Measurements from ENCODE around the gene REP15. TPM values are rescaled to one million over a fixed set of nuclear protein-coding genes. Genes with fewer than 3 reads are reported as not detected.

The REP15 gene
- total and polyA plus RNA-seq, 2 experiments from 2014 or later: 0.38 to 0.89 TPM

DNA sequence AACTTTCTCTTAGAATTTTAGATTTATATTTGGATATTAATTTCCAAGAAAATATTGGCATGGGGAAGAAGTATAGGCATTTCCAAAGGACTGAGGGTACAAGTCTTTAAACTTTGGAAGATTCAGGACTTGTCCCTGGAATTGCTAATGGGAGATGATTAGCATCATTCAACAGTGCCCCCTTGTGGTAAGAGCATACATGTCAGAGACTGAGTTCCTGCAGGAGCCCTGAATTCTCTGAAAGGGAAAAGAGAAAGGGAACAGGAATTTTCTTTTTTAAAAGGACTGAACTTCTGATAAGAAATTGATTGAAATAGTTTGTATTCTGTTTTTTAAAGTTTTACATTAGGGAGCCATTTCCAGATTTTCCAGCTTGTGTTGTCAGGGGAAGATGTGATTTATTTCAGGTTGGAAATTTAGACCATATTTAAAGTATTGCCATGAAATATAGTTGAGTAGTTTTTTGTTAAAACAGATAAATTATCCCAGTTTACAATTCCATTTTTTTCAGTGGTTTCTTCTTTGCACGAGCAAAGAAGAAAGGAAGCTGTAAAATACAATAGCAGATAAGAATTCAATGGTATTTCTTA is 44.0 kb upstream of the REP15 start:
- H3F3A ChIP-seq (replicated peaks; ENCODE audit: low read depth): no peaks in the 10 kb centered on the region

More for the DNA sequence above, 44.0 kb upstream of the REP15 start:
- ATAC-seq (peak; percentile 84), DNase-seq (ENCODE audit: low spot score) (peak; percentile 95)
- no peak overlapping the region for H3K27ac ChIP-seq (ENCODE audit: low read depth)
- Mint-ChIP-seq H3K9me3 (no peaks in the 10 kb centered on the region), H3K27me3 (ENCODE audit: insufficient read depth, low read depth, poor library complexity) (peaks cover 2% of the 10 kb centered on the region), H3K4me3 (no peak overlapping the region), H3K27ac (no peak overlapping the region), H3K4me1 (no peaks in the 10 kb centered on the region), H3K36me3 (ENCODE audit: low read depth) (peaks cover 4% of the 10 kb centered on the region; the same call in 1 of the 3 replicates)
- H3K36me3 ChIP-seq (ENCODE audit: insufficient read depth): no peaks in the 10 kb centered on the region
- H3K27me3 ChIP-seq (ENCODE audit: insufficient read depth): no peaks in the 10 kb centered on the region
- no peaks in the 10 kb centered on the region for H3K79me2 ChIP-seq (replicated peaks; ENCODE audit: insufficient read depth)
- no peaks in the 10 kb centered on the region for H3K4me1 ChIP-seq (ENCODE audit: insufficient read depth)
- H3K4me2 ChIP-seq: no peak overlapping the region
- H3K4me3 ChIP-seq: no peak overlapping the region
- H4K20me1 ChIP-seq (replicated peaks; ENCODE audit: insufficient read depth): no peaks in the 10 kb centered on the region
- TF ChIP-seq, protein P1, sequence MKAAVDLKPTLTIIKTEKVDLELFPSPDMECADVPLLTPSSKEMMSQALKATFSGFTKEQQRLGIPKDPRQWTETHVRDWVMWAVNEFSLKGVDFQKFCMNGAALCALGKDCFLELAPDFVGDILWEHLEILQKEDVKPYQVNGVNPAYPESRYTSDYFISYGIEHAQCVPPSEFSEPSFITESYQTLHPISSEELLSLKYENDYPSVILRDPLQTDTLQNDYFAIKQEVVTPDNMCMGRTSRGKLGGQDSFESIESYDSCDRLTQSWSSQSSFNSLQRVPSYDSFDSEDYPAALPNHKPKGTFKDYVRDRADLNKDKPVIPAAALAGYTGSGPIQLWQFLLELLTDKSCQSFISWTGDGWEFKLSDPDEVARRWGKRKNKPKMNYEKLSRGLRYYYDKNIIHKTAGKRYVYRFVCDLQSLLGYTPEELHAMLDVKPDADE (IDR thresholded peaks at IDR 0.05): no peak
- no peak for TF ChIP-seq EZH2phosphoT487 (IDR thresholded peaks at IDR 0.05; ENCODE audit: unreplicated experiment)
- TF ChIP-seq ZNF331 (CRISPR knock-in tag; IDR thresholded peaks at IDR 0.05; ENCODE audit: low read depth): no peak
- no peak for TF ChIP-seq CREB1 (CRISPR knock-in tag; IDR thresholded peaks at IDR 0.05; ENCODE audit: low read depth)
- TF ChIP-seq, protein P2, sequence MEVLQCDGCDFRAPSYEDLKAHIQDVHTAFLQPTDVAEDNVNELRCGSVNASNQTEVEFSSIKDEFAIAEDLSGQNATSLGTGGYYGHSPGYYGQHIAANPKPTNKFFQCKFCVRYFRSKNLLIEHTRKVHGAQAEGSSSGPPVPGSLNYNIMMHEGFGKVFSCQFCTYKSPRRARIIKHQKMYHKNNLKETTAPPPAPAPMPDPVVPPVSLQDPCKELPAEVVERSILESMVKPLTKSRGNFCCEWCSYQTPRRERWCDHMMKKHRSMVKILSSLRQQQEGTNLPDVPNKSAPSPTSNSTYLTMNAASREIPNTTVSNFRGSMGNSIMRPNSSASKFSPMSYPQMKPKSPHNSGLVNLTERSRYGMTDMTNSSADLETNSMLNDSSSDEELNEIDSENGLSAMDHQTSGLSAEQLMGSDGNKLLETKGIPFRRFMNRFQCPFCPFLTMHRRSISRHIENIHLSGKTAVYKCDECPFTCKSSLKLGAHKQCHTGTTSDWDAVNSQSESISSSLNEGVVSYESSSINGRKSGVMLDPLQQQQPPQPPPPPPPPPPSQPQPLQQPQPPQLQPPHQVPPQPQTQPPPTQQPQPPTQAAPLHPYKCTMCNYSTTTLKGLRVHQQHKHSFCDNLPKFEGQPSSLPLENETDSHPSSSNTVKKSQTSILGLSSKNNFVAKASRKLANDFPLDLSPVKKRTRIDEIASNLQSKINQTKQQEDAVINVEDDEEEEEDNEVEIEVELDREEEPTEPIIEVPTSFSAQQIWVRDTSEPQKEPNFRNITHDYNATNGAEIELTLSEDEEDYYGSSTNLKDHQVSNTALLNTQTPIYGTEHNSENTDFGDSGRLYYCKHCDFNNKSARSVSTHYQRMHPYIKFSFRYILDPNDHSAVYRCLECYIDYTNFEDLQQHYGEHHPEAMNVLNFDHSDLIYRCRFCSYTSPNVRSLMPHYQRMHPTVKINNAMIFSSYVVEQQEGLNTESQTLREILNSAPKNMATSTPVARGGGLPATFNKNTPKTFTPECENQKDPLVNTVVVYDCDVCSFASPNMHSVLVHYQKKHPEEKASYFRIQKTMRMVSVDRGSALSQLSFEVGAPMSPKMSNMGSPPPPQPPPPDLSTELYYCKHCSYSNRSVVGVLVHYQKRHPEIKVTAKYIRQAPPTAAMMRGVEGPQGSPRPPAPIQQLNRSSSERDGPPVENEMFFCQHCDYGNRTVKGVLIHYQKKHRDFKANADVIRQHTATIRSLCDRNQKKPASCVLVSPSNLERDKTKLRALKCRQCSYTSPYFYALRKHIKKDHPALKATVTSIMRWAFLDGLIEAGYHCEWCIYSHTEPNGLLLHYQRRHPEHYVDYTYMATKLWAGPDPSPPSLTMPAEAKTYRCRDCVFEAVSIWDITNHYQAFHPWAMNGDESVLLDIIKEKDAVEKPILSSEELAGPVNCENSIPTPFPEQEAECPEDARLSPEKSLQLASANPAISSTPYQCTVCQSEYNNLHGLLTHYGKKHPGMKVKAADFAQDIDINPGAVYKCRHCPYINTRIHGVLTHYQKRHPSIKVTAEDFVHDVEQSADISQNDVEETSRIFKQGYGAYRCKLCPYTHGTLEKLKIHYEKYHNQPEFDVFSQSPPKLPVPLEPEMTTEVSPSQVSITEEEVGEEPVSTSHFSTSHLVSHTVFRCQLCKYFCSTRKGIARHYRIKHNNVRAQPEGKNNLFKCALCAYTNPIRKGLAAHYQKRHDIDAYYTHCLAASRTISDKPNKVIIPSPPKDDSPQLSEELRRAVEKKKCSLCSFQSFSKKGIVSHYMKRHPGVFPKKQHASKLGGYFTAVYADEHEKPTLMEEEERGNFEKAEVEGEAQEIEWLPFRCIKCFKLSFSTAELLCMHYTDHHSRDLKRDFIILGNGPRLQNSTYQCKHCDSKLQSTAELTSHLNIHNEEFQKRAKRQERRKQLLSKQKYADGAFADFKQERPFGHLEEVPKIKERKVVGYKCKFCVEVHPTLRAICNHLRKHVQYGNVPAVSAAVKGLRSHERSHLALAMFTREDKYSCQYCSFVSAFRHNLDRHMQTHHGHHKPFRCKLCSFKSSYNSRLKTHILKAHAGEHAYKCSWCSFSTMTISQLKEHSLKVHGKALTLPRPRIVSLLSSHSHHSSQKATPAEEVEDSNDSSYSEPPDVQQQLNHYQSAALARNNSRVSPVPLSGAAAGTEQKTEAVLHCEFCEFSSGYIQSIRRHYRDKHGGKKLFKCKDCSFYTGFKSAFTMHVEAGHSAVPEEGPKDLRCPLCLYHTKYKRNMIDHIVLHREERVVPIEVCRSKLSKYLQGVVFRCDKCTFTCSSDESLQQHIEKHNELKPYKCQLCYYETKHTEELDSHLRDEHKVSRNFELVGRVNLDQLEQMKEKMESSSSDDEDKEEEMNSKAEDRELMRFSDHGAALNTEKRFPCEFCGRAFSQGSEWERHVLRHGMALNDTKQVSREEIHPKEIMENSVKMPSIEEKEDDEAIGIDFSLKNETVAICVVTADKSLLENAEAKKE (CRISPR knock-in tag; IDR thresholded peaks at IDR 0.05): no peak
- TF ChIP-seq POLR2AphosphoS5 (IDR thresholded peaks at IDR 0.05; ENCODE audit: low read depth): no peak
- TF ChIP-seq NANOG (IDR thresholded peaks at IDR 0.05; ENCODE audit: borderline replicate concordance): no peak
- no peak for TF ChIP-seq EZH2 (IDR thresholded peaks at IDR 0.05; ENCODE audit: low read depth, unreplicated experiment)
- TF ChIP-seq, protein P3, sequence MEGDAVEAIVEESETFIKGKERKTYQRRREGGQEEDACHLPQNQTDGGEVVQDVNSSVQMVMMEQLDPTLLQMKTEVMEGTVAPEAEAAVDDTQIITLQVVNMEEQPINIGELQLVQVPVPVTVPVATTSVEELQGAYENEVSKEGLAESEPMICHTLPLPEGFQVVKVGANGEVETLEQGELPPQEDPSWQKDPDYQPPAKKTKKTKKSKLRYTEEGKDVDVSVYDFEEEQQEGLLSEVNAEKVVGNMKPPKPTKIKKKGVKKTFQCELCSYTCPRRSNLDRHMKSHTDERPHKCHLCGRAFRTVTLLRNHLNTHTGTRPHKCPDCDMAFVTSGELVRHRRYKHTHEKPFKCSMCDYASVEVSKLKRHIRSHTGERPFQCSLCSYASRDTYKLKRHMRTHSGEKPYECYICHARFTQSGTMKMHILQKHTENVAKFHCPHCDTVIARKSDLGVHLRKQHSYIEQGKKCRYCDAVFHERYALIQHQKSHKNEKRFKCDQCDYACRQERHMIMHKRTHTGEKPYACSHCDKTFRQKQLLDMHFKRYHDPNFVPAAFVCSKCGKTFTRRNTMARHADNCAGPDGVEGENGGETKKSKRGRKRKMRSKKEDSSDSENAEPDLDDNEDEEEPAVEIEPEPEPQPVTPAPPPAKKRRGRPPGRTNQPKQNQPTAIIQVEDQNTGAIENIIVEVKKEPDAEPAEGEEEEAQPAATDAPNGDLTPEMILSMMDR (conservative IDR thresholded peaks at IDR 0.05; ENCODE audit: low read depth in 2 of 2): peak; percentile 89 to 92
- H3K9me2 ChIP-seq (ENCODE audit: insufficient read depth): no peaks in the 10 kb centered on the region
- H2AFZ ChIP-seq: no peak overlapping the region

All from GM23338 (cell line).